HL-60 (cell line): ENCODE data around the gene ALG3.

Source experiments
- CTCF ChIP-seq: IDR thresholded peaks from one replicate; pipeline ENCODE4 v1.5.1; 2011; ENCODE audit warnings: low read length, control low read depth, inconsistent platforms; ENCODE audit not compliant: insufficient read depth
- GABPA ChIP-seq: IDR thresholded peaks from 2 replicates; pipeline ENCODE4 v1.6.1; 2012; ENCODE audit warnings: low read depth
- POLR2AphosphoS5 ChIP-seq: IDR thresholded peaks from 2 replicates; pipeline ENCODE4 v1.6.1; 2012; ENCODE audit warnings: low read depth
- REST ChIP-seq: IDR thresholded peaks from 2 replicates; pipeline ENCODE4 v1.6.1; 2012; ENCODE audit warnings: low read depth; ENCODE audit not compliant: insufficient replicate concordance
- SPI1 ChIP-seq: IDR thresholded peaks from 2 replicates; pipeline ENCODE4 v1.6.1; 2012; ENCODE audit warnings: low read depth, mild to moderate bottlenecking, borderline replicate concordance

GRCh38 chr3:184239221-184239620, 9.5 kb downstream of the ALG3 start:
- TF ChIP-seq CTCF (no peak), POLR2AphosphoS5 (no peak), GABPA (no peak), SPI1 (no peak), REST (no peak)
